ENCODE results near the gene XRCC3.
"Not testable (repeated sequence)": the region's sequence is repeated elsewhere in the genome, so short reads cannot be mapped to it uniquely, and the experiment has no call there.

XRCC3 gene

DNA sequence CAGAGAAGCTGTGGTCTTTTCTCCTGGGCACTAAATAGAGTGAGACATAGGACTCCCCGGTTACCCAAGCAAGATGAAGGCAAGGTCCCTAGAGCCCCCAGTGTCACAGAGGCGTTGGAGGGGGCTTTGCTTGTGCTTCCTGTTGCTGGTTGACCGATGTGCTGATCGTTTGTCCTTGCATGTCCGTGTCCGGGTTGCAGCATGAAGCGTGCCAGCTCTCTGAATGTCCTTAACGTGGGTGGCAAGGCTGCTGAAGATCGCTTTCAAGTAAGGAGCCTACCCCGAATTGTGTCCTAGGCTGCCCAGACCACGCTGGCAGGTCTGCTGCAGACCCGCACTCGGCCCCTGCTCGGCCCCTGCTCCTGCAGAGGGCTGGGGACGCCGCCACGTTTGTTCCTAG, 23.1 kb downstream of the XRCC3 start:
- DNase-seq: no peak

DNA sequence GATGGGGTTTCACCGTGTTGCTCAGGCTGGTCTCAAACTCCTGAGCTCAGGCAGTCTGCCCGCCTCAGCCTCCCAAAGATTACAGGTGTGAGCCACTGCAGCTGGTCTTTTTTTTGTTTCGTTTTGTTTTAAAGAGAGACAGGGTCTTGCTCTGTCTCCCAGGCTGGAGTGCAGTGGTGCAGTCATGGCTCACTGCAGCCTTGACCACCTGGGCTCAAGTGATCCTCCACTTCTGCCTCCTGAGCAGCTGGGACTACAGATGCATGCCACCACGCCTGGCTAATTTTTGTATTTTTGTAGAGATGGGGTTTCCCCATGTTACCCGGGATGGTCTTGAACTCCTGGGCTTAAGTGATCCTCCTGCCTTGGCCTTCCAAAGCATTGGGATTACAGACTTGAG, 23.6 kb downstream of the XRCC3 start:
- not testable (repeated sequence) for DNase-seq

DNA sequence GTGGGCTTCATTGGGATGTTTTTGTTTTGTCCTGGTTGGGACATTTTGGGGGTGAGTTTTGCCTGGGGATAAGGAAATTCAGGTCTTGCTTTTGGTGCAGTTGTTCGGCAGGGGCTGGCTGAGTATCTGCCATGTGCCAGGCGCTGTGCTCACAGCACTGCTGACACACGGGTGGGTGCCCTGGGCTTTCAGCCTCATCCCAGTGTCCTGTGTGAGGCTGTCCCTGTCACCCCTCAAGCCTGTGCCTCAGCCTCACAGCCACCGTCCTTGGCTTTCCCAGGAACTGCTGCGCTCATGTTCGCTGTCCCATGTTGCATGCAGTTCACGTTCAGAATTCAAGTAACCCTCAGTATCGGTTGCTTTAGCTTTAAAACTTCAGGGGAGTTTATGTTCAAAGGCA, 24.9 kb downstream of the XRCC3 start:
- no peak for DNase-seq

DNA sequence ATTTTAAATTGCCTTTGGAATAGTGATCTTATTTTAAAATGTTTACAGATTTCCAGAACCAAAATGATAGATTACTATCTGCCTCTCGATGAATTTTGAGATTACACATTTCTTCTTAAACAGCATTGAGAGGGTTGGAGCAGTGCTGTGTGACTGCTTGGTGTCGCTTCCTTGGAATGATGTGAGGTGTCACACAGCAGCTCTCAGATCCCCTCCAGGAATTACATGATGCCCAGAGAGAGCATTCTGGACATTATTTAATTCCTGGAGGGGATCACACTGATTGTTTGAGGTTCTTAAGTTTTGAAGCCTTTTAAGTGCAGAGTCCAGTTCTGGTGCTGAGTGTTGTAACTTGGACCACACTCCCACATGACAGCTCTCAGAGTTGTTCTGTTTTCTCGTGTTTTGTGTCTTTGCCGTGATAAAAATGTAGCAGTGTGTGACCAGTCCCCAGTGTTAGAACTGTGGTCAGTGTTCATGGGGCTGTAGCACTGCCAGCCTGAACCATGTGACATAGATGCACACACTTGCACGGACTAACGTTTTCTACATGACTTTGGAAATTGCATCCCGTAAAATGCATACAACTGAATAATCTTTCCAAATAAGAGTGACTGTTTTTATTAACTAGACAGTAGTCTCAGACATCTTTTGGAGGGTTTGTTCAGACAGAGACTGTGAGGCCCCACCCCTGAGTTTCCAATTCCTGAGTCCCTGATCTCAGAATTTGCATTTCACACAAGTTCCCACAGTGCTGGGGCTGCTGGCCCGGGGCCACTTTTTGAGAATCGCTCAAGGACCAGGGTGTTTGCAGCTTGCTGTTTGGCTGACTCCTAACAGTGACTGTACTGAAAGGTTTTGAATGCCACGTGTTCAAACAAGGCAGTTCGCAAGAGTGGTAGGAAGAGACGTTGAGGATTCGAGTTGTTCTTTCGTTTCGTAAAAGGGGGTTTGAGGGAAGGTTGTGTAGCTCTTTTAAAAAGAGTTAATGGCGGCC, 26.0 kb downstream of the XRCC3 start:
- no peak for DNase-seq

DNA sequence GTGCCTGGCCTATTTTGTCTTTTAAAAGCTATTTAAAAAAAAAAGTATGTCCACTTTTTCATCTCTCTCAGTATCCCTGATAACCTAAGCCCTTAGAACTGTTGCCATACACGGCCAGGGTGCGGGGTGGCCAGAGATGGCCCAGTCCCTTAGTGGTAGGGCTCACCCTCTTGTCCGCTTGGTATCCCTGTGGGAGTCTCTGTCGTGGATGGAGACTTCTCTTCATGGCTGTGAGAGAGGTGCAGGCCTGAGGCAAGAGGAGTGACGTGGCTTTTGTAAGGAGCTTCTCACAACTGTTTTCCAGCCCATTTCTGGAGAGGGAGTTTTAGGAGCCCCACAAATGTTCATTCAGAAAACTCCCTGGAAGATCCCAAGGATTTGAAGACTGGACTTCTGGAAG, 26.8 kb downstream of the XRCC3 start:
- no peak for DNase-seq

DNA sequence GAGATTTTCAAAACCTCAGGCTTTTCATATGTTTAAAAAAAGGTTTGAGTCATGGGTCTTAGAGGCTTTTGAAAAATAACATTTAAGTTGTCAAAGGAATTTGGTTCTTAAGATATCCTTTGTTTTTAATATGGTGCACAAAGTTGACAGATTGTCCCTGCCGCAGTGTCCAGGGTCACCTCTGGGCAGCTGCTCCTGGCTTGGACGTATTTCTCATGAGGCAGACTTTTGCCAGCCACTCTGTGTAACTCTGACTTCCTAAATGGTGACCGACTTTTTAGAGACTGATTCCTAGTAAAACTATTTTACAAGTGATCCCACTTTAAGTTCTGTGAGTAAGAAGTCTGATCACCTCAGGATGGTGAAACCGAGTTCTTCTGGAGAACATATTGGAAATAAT, 27.5 kb downstream of the XRCC3 start:
- DNase-seq: no peak

DNA sequence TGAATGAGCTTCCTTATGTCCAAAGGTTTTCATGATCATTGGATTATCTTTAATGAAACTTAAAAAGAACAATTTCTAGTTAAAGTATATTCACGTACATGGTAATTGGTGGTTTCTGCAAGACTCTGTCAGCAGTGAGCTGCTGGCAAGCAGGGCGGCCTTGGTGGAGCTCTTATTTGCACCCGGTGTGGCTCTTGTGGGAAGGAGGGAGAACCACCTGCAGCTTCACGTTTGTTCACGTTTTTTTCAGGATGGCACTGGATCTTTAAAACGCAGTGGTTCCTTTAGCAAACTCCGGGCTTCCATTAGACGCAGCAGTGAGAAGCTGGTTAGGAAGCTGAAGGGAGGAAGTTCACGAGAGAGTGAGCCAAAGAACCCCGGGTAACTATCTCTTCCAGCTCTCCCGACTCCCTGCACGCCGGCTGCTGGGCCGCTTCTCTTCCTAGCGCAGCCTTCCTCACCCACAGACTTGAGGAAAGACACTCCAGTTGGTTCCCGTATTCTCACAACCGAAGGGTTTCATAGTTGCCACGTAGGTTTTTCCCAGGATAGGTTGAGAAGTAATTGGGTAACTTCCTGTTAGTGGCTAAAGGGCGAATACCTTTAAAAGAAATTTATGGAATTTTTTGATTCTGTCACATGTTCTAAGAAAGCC, 28.3 kb downstream of the XRCC3 start:
- no peak for DNase-seq

DNA sequence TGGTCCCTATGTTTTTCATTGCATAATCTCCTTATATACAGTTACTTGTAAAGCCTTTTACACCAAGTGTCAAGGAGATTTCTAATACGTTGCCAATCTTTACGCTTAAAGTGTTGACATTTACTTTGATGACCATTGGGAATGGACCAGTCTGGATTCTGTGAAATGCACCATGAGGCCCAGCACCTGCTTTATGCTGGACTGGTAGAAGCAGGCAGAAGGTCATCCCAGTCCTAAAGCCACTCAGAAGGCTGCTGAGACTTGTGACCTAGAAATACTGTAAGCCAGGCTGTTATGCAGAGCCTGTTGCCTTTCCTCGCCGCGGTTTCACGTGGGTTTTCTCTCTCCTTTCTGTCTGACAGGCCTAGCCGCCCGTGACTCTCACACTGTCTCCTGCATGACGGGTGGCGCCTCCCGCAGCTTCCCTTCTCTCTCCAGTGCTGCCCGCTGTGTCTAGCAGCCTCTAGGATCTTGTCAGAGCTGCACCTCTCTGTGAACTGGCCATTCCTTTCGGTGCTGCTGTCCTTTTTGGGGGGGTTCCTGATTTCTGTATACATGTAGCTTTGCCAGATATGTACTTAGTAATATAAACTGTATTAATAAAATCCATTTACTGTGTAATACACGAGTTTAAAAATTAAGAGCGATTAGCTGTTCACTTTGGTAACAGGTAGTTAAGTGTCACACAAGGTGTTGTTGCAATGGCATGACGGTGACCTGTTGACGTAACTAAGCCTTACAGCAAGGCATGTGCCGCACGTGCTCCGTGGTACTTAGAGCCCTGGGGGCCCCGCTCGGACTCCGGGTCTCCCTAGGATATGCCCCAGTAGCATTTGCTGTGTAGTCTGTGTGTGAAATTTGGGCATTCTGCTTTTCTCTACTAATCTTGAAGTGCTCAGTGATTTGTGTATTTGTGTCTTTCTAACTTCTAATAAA, 29.7 kb downstream of the XRCC3 start:
- DNase-seq: no peak

DNA sequence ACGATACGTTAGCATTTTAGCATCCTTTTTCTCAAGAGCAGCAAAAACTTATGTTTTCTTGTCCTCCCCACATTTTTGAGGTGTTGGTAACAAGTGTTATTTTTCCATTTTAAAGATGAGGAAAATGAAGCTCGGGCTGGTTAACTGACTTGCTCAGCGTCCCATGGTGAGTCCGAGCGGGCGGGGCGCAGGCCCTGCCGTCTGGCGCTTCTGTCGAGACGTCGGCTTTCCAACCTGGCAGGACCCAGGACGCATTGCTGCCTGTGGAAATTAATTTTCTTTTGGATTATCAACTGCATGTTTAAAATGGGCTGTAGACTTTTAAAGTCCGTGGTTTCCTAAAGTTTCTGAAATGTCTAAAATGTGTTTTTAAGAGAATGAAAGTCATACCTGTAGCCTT, 30.4 kb downstream of the XRCC3 start:
- no peak for DNase-seq

DNA sequence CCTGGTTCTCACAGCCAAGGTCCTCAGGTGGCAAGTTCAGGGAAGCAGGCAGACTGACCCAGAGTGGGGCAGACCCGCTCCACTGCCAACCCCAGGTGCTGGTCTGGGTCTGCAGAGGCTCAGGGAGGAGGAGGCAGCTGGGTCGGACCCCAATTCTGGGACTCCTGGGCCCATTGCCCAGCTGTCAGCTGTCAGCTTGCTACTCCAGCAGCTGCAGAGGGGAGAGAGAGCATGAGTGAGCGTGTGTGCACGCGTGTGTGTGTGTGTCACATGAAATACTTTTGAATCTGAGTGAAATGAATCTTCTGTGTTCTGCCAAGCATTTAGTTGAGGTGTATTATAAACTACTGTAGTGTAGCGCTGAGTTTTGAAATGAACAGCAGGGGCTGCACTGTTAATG, 30.8 kb downstream of the XRCC3 start:
- no peak for DNase-seq

DNA sequence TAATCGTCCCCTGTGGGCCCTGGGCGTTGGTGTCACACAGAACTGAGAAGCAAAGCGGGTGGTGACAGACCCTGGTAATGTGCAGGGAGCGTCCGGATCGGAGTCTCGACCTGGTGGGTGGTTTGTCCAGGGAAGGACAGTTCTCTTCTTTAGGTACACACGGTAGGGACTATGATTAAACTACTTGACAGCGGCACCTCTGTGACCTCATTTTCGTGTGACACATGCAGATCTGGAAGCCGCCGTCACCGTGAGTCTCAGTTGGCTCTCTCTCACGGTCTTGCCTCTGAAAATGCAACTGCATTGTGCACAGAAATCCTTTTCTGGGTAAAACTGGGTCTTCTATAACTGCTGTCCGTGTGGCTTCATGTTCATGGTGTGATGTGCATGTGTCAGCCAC, 32.1 kb downstream of the XRCC3 start:
- DNase-seq: no peak

DNA sequence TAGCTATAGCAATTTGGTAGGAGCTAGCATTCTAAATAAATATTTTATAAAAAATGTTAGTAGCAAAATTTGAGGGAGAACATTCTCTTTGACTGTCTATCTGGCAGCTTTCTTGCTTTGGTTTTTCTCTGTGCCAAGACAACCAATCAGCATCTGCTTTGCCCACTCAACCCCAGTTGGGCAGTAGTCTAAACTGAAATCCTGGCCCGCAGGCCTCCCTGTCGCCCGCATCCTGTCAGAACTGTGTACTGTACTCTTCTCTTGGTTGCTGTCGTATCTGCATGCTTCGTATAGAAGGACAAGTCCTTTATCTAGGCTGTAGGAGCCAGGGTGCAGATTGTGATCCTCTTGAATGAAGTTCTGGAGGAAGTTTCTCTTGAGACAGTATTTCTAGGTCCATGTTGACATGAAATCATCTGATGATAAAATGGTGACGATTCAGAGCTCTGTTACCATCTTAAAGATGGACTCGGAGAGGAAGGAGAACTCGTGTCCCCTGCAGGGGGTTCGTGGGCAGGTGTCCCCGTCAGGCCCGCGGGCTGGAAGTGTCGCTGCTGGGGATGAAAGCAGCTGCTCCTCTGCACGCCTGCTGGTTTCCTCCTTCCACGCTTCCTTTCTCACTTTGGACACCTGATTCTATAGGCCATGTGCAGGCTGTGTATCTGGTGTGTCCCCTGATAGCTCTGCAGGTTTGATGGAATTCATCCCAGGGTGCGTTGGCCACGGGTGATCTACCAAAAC, 34.6 kb downstream of the XRCC3 start:
- DNase-seq: no peak

DNA sequence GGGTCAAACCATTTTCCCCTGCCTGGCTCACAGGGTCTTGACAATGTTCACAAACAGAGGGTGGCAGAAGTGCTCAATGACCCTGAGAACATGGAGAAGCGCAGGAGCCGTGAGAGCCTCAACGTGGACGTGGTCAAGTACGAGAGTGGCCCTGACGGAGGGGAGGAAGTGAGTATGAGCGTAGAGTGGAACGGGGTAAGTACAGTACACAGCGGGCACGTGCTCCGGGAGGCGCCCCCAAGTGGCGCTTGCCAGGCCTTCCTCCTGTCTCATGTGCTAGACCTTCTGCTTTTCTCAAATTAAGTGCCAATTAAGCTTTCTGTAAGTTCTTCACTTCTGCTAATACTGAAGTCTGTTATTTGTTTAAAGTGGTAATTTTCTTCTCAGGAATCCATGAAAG, 35.9 kb downstream of the XRCC3 start:
- no peak for DNase-seq

DNA sequence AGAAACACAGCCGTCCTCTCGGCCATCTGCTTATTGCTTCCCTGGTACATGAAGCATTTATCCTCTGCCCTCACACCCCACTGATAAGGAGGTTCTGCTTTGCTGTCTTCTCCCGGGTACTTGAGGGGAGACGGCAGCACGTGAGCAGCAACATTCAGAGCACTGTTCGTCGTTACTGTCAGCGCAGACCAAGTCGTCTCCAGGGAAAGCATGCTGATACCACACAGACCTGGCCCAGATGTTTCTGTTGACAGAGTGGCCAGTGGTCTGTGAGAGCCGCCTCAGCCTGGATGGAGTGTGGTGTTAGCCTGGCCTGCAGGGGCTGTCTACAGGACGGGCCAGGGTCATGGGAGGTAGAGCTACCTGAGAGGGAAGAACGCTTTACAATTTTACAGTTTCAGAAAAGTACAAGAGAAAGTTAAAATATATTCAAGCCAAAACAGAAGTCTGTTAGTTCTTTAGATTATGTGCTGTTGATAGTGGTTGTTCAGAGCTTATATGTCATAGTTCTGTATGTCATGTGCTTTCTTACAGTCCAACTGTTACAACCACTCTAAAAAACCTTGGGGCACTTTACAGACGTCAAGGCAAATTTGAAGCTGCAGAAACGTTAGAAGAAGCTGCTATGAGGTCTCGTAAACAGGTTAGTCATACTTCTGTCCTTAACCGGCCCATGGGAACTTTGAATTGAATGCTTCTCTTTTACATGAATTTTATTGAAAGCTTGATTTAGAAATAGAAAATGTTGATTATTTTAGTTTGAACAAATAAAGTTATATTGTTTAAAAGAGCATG, 38.2 kb downstream of the XRCC3 start:
- no peak for DNase-seq

DNA sequence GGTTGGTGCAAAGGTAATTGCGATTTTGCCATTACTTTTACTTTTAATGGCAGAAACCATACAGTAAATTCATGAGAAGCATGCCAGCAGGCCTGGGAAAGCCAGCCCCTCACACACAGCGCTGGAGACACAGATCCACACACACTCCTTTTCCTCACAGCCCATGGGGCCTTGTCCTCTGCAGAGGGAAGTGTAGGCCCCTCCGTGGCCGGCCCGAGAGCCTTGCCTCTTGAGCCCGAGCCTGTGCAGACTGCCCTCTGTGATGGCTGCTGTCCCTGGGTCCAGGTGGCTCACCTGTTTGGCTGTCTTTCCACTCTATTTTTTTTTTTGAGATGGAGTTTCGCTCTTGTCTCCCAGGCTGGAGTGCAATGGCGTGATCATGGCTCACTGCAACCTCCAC, 39.3 kb downstream of the XRCC3 start:
- DNase-seq: no peak

DNA sequence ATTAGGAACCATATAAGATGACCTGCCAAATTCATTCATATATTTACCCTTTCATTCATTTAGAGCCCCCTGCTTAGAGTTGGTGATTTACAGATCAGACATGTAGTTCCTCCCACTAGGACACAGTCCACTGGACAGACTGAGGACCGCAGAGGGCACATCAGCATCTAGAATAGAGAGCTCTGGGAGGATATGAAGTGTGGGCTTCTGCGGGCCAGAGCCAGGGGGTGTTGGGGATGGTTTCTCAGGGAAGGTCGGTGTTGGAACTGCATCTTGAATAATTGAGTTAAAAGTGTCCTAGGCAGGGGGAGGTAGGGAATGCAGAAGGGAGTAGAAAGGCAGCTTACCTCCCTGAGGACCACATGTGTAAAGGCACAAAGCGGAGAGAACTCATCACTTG, 43.3 kb downstream of the XRCC3 start:
- DNase-seq: no peak

DNA sequence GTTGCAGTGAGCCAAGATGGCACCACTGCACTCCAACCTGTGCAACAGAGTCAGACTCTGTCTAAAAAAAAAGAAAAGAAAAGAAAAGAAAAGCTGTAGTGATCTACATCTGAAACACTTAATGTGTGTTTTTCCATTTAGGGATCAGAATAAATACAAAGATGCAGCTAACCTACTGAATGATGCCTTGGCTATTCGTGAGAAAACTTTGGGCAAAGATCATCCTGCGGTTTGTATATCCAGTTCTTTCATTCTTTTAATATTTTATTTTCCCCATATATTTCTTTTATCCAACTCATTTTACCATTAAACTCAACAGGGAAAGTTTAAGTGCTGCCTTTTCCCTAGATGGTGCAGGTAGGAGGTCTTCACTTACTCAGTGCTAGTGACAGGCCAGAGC, 45.9 kb downstream of the XRCC3 start:
- no peak for DNase-seq

DNA sequence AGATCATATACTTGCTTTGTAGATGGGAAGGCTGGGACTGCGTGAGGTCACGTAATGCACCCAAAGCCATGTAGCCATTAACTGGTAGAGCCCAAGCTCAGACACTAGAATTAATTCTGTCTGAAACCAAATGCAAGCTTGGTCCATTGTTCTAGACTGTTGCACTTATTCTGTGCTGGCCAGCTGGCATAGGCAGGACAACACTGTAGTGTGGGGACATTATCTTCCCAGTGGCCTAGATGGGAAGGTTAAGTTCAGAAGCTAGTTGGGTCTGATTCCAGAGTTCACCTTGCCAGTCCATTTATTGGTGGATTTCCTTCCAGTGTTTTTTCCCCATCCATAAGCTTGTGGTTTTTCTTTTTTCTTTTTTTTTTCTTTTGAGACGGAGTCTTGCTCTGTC, 47.1 kb downstream of the XRCC3 start:
- no peak for DNase-seq

DNA sequence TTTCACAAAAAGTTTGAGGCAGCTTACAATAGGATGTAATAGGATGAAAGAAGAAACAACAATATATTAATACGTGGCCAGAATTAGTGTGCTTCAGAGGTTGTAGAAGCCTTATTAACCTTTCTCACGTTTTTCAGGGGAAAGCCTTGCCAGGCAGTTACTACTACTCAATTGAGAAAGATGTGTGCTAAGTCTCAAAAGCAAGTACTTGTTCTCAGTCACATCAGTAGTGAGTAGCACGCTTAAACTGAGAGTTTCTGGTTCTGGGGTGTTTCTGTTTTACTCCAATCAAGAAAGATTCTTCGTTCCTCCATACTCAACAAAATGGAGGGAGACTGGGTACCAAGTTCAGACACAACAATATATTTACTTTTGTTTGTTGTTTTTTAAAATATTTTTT, 47.6 kb downstream of the XRCC3 start:
- DNase-seq: no peak

DNA sequence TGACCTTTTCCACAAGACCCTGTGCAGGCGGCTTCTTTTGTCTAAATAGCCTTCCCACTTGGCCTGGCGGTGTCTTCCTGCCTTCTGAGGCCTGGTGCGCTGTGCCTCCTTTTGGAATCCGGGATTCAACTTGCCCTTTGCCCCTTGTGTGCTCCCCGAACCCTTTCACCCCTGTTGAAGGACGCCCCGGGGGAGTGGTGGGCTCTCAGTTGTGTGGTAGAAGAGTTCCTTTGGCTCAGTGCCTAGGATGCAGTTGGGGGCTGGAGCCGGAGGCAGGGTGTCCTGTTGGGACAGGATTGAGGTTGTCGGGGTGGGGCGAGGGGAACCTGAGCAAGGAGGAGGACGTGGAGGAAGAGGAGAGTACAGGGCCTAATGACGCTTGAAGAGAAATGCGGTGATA, 51.7 kb downstream of the XRCC3 start:
- DNase-seq: no peak

DNA sequence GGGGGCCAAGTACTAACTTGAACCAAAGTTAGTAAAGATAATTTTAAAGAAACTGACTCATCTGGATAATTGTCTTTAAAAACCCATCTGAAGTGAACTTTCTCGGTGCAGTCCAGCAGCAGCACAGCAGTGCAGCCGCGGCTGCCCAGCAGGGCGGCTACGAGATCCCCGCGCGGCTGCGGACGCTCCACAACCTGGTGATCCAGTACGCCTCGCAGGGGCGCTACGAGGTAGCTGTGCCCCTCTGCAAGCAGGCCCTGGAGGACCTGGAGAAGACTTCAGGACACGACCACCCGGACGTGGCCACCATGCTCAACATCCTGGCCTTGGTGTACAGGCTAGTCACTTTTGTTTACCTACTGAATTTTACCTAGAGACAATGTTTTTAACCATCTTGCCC, 52.7 kb downstream of the XRCC3 start:
- DNase-seq: no peak

DNA sequence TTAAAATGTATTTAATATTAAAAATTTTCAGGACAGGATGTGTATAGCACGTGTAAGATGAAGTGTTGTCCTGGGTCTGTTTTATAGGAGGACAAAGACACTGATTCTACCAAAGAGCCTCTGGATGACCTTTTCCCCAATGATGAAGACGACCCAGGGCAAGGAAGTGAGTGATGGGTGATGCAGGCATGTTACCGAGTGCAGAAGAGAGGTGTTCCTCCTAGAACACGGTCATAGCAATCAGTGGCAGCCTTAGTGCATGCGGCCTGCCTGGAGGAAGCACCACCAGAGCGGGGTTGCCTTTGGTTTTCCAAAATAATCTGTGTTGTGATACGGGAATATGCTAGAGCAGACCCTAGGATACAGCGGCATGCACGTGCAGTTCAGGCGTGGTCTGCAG, 53.2 kb downstream of the XRCC3 start:
- no peak for DNase-seq
